ENCODE results near the gene QSER1. TPM values are rescaled to one million over a fixed set of nuclear protein-coding genes. Genes with fewer than 3 reads are reported as not detected.
A peak's percentile ranks its signal among the peaks of the same experiment; 100 is the strongest.

The QSER1 gene
- total and polyA plus RNA-seq, 2 experiments from 2014 or later: 29.4 to 132 TPM

DNA sequence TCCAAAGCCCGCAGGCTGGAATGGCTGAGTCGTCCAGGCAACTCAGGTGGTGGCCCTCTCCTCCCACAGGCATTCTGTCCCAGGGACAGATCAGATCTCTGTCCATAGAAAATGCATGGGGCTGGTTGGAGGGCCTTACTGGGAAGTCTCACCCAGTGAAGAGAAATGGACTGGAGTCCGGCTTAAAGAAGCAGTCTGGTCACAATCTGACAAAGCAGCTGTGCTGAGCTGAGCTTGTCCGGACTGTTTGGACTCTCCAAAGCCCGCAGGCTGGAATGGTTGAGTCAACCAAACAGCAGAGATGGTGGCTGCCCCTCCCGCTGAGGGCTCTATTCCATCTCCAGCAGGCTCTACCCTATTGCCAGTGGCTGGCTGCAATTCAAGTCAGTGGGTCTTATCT, 108.7 kb downstream of the QSER1 start (continued):
- TF ChIP-seq, protein P1, sequence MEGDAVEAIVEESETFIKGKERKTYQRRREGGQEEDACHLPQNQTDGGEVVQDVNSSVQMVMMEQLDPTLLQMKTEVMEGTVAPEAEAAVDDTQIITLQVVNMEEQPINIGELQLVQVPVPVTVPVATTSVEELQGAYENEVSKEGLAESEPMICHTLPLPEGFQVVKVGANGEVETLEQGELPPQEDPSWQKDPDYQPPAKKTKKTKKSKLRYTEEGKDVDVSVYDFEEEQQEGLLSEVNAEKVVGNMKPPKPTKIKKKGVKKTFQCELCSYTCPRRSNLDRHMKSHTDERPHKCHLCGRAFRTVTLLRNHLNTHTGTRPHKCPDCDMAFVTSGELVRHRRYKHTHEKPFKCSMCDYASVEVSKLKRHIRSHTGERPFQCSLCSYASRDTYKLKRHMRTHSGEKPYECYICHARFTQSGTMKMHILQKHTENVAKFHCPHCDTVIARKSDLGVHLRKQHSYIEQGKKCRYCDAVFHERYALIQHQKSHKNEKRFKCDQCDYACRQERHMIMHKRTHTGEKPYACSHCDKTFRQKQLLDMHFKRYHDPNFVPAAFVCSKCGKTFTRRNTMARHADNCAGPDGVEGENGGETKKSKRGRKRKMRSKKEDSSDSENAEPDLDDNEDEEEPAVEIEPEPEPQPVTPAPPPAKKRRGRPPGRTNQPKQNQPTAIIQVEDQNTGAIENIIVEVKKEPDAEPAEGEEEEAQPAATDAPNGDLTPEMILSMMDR (conservative IDR thresholded peaks at IDR 0.05; ENCODE audit: low read depth in 2 of 2): no peak
- no peak for TF ChIP-seq EZH2phosphoT487 (IDR thresholded peaks at IDR 0.05; ENCODE audit: unreplicated experiment)

DNA sequence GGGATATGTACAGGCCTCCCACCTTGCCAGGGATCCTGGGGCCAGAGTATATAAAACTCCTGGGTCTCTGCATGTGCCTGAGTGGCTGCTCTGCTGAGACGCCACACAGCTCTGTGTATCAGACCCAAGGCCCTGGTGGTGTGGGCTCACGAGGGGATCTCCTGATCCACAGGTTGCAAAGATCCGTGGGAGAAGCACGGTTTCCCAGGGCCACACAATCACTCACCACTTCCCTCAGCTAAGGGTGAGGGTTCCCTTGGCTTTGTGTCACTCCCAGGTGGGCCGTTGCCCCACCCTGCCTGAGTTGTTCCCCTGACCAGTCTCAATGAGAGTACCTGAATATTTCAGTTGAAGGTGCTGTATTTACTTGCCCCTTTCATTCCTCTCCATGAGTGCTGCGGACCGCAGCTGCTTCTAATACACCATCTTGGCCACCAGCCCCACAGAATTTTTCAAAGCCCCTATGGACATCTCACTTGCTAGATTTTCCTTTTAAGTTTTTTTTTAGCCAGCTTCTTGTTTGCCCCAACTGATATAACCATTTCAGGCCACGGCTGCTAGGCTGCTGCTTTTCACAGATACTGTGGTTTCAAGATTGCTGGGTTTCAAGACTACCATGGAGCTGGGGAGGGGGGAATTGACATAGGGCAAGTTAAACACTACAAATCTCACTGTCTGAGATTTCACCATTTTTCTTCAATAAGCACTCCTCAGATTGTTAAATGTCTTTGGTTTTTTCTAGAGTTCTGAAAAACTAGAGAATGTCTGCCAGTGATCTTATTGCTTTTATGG, 109.3 kb downstream of the QSER1 start:
- no peak overlapping the region for H3K27ac Mint-ChIP-seq
- peaks cover 9% of the 10 kb centered on the region for H3K27me3 Mint-ChIP-seq (ENCODE audit: insufficient read depth, low read depth, poor library complexity)
- H3K4me1 Mint-ChIP-seq: peaks cover 10% of the 10 kb centered on the region; the same call in 2 of the 3 replicates
- Histone ChIP-seq H3K4me3 (no peak overlapping the region), H3K4me2 (no peak overlapping the region), H2AFZ (peak overlapping the region; percentile 2), H3K36me3 (ENCODE audit: insufficient read depth) (no peaks in the 10 kb centered on the region), H3K4me1 (ENCODE audit: insufficient read depth) (peaks cover 11% of the 10 kb centered on the region; the same call in 1 of the 2 replicates), H4K20me1 (replicated peaks; ENCODE audit: insufficient read depth) (no peaks in the 10 kb centered on the region), H3K27ac (ENCODE audit: low read depth) (no peak overlapping the region), H3K9me2 (ENCODE audit: insufficient read depth) (no peaks in the 10 kb centered on the region), H3K79me2 (replicated peaks; ENCODE audit: insufficient read depth) (no peaks in the 10 kb centered on the region), H3F3A (replicated peaks; ENCODE audit: low read depth) (no peaks in the 10 kb centered on the region), H3K27me3 (ENCODE audit: insufficient read depth) (no peaks in the 10 kb centered on the region)
- no peak overlapping the region for H3K4me3 Mint-ChIP-seq
- H3K36me3 Mint-ChIP-seq (ENCODE audit: low read depth): no peaks in the 10 kb centered on the region
- DNase-seq (ENCODE audit: low spot score): no peak
- ATAC-seq: no peak
- TF ChIP-seq NANOG (IDR thresholded peaks at IDR 0.05; ENCODE audit: borderline replicate concordance) (no peak), STAT1 (IDR thresholded peaks at IDR 0.05; ENCODE audit: unreplicated experiment) (no peak)
- TF ChIP-seq, protein P2, sequence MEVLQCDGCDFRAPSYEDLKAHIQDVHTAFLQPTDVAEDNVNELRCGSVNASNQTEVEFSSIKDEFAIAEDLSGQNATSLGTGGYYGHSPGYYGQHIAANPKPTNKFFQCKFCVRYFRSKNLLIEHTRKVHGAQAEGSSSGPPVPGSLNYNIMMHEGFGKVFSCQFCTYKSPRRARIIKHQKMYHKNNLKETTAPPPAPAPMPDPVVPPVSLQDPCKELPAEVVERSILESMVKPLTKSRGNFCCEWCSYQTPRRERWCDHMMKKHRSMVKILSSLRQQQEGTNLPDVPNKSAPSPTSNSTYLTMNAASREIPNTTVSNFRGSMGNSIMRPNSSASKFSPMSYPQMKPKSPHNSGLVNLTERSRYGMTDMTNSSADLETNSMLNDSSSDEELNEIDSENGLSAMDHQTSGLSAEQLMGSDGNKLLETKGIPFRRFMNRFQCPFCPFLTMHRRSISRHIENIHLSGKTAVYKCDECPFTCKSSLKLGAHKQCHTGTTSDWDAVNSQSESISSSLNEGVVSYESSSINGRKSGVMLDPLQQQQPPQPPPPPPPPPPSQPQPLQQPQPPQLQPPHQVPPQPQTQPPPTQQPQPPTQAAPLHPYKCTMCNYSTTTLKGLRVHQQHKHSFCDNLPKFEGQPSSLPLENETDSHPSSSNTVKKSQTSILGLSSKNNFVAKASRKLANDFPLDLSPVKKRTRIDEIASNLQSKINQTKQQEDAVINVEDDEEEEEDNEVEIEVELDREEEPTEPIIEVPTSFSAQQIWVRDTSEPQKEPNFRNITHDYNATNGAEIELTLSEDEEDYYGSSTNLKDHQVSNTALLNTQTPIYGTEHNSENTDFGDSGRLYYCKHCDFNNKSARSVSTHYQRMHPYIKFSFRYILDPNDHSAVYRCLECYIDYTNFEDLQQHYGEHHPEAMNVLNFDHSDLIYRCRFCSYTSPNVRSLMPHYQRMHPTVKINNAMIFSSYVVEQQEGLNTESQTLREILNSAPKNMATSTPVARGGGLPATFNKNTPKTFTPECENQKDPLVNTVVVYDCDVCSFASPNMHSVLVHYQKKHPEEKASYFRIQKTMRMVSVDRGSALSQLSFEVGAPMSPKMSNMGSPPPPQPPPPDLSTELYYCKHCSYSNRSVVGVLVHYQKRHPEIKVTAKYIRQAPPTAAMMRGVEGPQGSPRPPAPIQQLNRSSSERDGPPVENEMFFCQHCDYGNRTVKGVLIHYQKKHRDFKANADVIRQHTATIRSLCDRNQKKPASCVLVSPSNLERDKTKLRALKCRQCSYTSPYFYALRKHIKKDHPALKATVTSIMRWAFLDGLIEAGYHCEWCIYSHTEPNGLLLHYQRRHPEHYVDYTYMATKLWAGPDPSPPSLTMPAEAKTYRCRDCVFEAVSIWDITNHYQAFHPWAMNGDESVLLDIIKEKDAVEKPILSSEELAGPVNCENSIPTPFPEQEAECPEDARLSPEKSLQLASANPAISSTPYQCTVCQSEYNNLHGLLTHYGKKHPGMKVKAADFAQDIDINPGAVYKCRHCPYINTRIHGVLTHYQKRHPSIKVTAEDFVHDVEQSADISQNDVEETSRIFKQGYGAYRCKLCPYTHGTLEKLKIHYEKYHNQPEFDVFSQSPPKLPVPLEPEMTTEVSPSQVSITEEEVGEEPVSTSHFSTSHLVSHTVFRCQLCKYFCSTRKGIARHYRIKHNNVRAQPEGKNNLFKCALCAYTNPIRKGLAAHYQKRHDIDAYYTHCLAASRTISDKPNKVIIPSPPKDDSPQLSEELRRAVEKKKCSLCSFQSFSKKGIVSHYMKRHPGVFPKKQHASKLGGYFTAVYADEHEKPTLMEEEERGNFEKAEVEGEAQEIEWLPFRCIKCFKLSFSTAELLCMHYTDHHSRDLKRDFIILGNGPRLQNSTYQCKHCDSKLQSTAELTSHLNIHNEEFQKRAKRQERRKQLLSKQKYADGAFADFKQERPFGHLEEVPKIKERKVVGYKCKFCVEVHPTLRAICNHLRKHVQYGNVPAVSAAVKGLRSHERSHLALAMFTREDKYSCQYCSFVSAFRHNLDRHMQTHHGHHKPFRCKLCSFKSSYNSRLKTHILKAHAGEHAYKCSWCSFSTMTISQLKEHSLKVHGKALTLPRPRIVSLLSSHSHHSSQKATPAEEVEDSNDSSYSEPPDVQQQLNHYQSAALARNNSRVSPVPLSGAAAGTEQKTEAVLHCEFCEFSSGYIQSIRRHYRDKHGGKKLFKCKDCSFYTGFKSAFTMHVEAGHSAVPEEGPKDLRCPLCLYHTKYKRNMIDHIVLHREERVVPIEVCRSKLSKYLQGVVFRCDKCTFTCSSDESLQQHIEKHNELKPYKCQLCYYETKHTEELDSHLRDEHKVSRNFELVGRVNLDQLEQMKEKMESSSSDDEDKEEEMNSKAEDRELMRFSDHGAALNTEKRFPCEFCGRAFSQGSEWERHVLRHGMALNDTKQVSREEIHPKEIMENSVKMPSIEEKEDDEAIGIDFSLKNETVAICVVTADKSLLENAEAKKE (CRISPR knock-in tag; IDR thresholded peaks at IDR 0.05): no peak
- peaks cover 3% of the 10 kb centered on the region; the same call in 1 of the 3 replicates for H3K9me3 Mint-ChIP-seq

Data from GM23338 (cell line).